Smooth muscle cell (in vitro differentiated cells): ENCODE data around the gene TMEFF1. TPM values are rescaled to one million over a fixed set of nuclear protein-coding genes. Genes with fewer than 3 reads are reported as not detected.

Source experiments
- DNase-seq: peaks from one replicate; lab custom pipeline; 2025; ENCODE audit not compliant: unreplicated experiment; lab: John Stamatoyannopoulos, UW
- H2AFZ ChIP-seq: fragments of 200-600 bp; sonication (generic); 2 replicates; pipeline ENCODE4 v1.6.0; 2016; ENCODE audit warnings: antibody characterized with exemption, low read depth, mild to moderate bottlenecking
- H3F3A ChIP-seq: fragments of 200-600 bp; sonication (generic); 2 replicates; pipeline ENCODE4 v1.6.0; 2017; ENCODE audit warnings: antibody characterized with exemption, low read depth
- H3K27ac ChIP-seq: fragments of 200-600 bp; sonication (generic); 2 replicates; pipeline ENCODE4 v1.5.1; 2016; ENCODE audit warnings: low read depth, mild to moderate bottlenecking
- H3K27me3 ChIP-seq: fragments of 200-600 bp; sonication (generic); 2 replicates; pipeline ENCODE4 v1.6.1; 2016; ENCODE audit warnings: low read depth, mild to moderate bottlenecking
- H3K36me3 ChIP-seq: fragments of 200-600 bp; sonication (generic); 2 replicates; pipeline ENCODE4 v1.5.1; 2016; ENCODE audit warnings: low read depth
- H3K4me1 ChIP-seq: fragments of 200-600 bp; sonication (generic); 2 replicates; pipeline ENCODE4 v1.5.1; 2016; ENCODE audit warnings: low read depth
- H3K4me2 ChIP-seq: fragments of 200-600 bp; sonication (generic); 2 replicates; pipeline ENCODE4 v1.6.0; 2016; ENCODE audit warnings: mild to moderate bottlenecking
- H3K4me3 ChIP-seq: fragments of 200-600 bp; sonication (generic); 2 replicates; pipeline ENCODE4 v1.5.1; 2016; ENCODE audit warnings: mild to moderate bottlenecking
- H3K79me2 ChIP-seq: fragments of 200-600 bp; sonication (generic); 2 replicates; pipeline ENCODE4 v1.6.0; 2016; ENCODE audit warnings: low read depth, mild to moderate bottlenecking
- H3K9ac ChIP-seq: fragments of 200-600 bp; sonication (generic); 2 replicates; pipeline ENCODE4 v1.6.0; 2016; ENCODE audit warnings: low read depth
- H3K9me3 ChIP-seq: fragments of 200-600 bp; sonication (generic); replicated peaks from 2 replicates; pipeline ENCODE4 v1.5.1; 2016; ENCODE audit warnings: low read depth
- H4K20me1 ChIP-seq: fragments of 200-600 bp; sonication (generic); 2 replicates; pipeline ENCODE4 v1.6.0; 2016; ENCODE audit warnings: low read depth
- WGBS: methylation state at CpG from one replicate; pipeline ENCODE4 v1.1.7; 2016; ENCODE audit warnings: low lambda C conversion rate; 5-methylcytosine and 5-hydroxymethylcytosine counted together
- polyA plus RNA-seq: library from polyadenylated mRNA; unstranded; fragments of >200 nt; fragmentation: Nextera tagmentation; extraction: Ambion mirVana; gene quantifications from 2 replicates; pipeline ENCODE4 v1.2.1, GENCODE V29; 2016
- total RNA-seq: library from RNA; depleted of rRNA; stranded (reverse); fragments of >200 nt; gene quantifications from 2 replicates; pipeline ENCODE4 v1.2.3, GENCODE V29; 2014
- TF ChIP-seq, protein P1 (sequence below): fragments of 200-600 bp; sonication (generic); IDR thresholded peaks from 2 replicates; pipeline ENCODE4 v1.5.1; 2017; ENCODE audit warnings: borderline replicate concordance, mild to moderate bottlenecking, antibody characterized with exemption; ENCODE audit not compliant: insufficient read depth, poor library complexity, severe bottlenecking

TMEFF1 gene
- total and polyA plus RNA-seq, 2 experiments from 2014 or later: 1.7 to 1.8 TPM

DNA sequence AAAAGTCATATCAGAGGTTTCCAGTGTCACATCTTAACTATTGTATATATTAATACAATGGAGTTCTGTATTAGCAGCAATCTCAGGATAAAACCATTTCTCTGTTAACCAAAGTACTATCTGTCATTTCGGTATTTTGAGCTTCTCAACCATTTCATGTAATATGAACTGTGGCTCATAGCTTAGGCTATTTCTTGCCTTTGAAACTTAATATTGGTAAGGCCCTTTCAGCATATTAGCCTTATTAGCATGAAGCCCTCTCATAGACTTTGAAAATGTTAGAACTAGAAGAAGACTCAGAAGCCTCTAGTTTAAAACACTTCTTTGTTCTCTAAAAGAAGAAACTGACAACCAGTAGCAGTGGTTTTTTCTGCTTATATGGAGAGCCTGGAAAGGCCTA, 105.7 kb downstream of the TMEFF1 start:
- no peaks in the 10 kb centered on the region for H3K36me3 ChIP-seq
- H3K27me3 ChIP-seq: no peaks in the 10 kb centered on the region
- no peaks in the 10 kb centered on the region for H3K79me2 ChIP-seq
- DNase-seq: no peak
- 100% methylated on average over 1 of the region's 1 CpG for WGBS
- no peaks in the 10 kb centered on the region for H3F3A ChIP-seq
- peak overlapping the region; percentile 68 for H3K27ac ChIP-seq
- H3K4me1 ChIP-seq: peaks cover 27% of the 10 kb centered on the region
- no peak overlapping the region for H3K4me3 ChIP-seq
- H3K4me2 ChIP-seq: peak overlapping the region; percentile 80
- H4K20me1 ChIP-seq: no peaks in the 10 kb centered on the region
- no peak overlapping the region for H2AFZ ChIP-seq
- no peaks in the 10 kb centered on the region for H3K9me3 ChIP-seq
- TF ChIP-seq, protein P1, sequence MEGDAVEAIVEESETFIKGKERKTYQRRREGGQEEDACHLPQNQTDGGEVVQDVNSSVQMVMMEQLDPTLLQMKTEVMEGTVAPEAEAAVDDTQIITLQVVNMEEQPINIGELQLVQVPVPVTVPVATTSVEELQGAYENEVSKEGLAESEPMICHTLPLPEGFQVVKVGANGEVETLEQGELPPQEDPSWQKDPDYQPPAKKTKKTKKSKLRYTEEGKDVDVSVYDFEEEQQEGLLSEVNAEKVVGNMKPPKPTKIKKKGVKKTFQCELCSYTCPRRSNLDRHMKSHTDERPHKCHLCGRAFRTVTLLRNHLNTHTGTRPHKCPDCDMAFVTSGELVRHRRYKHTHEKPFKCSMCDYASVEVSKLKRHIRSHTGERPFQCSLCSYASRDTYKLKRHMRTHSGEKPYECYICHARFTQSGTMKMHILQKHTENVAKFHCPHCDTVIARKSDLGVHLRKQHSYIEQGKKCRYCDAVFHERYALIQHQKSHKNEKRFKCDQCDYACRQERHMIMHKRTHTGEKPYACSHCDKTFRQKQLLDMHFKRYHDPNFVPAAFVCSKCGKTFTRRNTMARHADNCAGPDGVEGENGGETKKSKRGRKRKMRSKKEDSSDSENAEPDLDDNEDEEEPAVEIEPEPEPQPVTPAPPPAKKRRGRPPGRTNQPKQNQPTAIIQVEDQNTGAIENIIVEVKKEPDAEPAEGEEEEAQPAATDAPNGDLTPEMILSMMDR: no peak
- no peak overlapping the region for H3K9ac ChIP-seq

DNA sequence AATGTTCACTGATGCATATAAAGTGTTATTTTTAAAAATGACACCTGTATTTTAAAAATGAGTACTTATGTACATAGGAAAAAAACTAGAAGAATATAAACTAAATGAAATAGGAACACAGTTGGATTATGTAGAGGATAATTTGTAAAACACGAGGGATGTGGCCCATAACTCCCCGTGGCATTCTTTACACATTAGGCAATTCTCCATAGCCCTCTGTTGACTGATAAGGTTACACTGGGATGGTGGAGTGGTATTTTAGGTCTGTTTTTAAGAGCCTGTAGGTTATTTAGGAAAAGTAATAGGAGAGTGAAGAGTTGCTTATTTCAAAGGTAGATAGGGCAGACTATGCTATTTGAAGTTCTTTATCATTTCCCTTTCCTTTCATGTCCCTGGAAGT, 106.7 kb downstream of the TMEFF1 start:
- H4K20me1 ChIP-seq: no peaks in the 10 kb centered on the region
- no peak overlapping the region for H3K9ac ChIP-seq
- peak overlapping the region; percentile 80 for H3K4me2 ChIP-seq
- H2AFZ ChIP-seq: no peak overlapping the region
- no peaks in the 10 kb centered on the region for H3K9me3 ChIP-seq
- no peak overlapping the region for H3K4me3 ChIP-seq
- no peaks in the 10 kb centered on the region for H3K27me3 ChIP-seq
- TF ChIP-seq, protein P1: no peak
- no peaks in the 10 kb centered on the region for H3F3A ChIP-seq
- H3K79me2 ChIP-seq: no peaks in the 10 kb centered on the region
- DNase-seq: no peak
- 22% methylated on average over 2 of the region's 2 CpGs for WGBS
- H3K36me3 ChIP-seq: no peaks in the 10 kb centered on the region
- peaks cover 27% of the 10 kb centered on the region for H3K4me1 ChIP-seq
- H3K27ac ChIP-seq: peak overlapping the region; percentile 68

DNA sequence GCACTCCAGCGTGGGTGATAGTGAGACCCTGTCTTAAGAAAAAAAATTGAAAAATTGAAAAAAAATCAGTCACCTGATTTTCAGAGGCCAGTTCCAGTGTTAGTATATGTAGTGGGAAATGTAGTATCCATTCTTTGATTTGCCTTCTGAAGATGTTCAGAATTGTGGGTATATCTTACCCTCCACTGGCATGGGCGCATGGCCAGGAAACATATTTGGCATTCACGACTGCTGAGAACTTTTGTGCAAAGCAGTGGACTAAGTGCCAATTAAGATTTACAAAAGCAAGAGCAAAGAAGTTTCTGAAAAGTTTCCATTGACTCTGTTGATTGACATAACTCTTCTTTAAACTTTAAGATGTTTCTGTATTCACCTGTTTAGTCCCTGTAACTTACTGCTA, 107.3 kb downstream of the TMEFF1 start:
- Histone ChIP-seq H3K4me3 (no peak overlapping the region), H3F3A (no peaks in the 10 kb centered on the region), H3K27ac (no peak overlapping the region), H3K4me1 (peaks cover 26% of the 10 kb centered on the region), H3K36me3 (no peaks in the 10 kb centered on the region), H3K27me3 (no peaks in the 10 kb centered on the region), H2AFZ (no peak overlapping the region), H3K4me2 (peak overlapping the region; percentile 80), H3K9ac (no peak overlapping the region), H3K79me2 (no peaks in the 10 kb centered on the region), H3K9me3 (no peaks in the 10 kb centered on the region), H4K20me1 (no peaks in the 10 kb centered on the region)
- WGBS: 99% methylated on average over 3 of the region's 3 CpGs
- no peak for DNase-seq
- TF ChIP-seq, protein P1: no peak

DNA sequence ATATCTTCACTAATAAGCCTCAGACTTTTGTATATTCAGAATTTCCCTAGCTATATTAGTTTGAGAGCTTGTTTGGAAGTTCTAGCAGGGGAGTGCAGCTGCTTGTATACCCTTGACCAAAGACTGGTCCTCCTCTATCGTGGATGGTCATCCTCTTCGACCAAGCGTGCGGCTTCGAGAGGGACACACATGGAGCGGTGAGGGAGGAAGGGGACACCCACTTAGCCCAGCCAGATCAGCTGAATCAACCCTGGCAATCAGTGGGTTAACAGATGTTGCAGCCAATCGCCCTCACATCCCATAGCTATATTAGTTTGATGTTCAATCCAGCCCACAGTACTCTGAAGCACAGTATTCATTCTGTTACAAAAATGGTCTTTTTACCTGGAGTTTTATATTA, 108.1 kb downstream of the TMEFF1 start:
- Histone ChIP-seq H3K36me3 (no peaks in the 10 kb centered on the region), H3K9me3 (no peaks in the 10 kb centered on the region), H3K79me2 (no peaks in the 10 kb centered on the region), H3K4me1 (peaks cover 23% of the 10 kb centered on the region), H3K27me3 (no peaks in the 10 kb centered on the region), H3K4me3 (no peak overlapping the region), H3F3A (no peaks in the 10 kb centered on the region), H4K20me1 (no peaks in the 10 kb centered on the region), H3K4me2 (no peak overlapping the region), H3K27ac (no peak overlapping the region), H3K9ac (no peak overlapping the region), H2AFZ (no peak overlapping the region)
- no peak for DNase-seq
- TF ChIP-seq, protein P1: no peak
- WGBS: over 99% methylated on average over 7 of the region's 7 CpGs
